GM12891 (cell line): ENCODE measurements around the gene ARPC2.

Experiments used
- PAX5 ChIP-seq: IDR thresholded peaks from 2 replicates; pipeline ENCODE4 v1.6.1; 2011; ENCODE audit warnings: low read length, moderate library complexity, mild to moderate bottlenecking; ENCODE audit not compliant: insufficient read depth, severe bottlenecking
- POLR2A ChIP-seq: IDR thresholded peaks from 2 replicates; pipeline ENCODE4 v1.6.1; 2011; ENCODE audit warnings: low read depth, low read length, control low read depth
- POLR2AphosphoS5 ChIP-seq: IDR thresholded peaks from 2 replicates; pipeline ENCODE4 v1.6.1; 2011; ENCODE audit warnings: low read depth, low read length, control low read depth
- TAF1 ChIP-seq: IDR thresholded peaks from 2 replicates; pipeline ENCODE4 v1.6.1; 2011; ENCODE audit warnings: low read depth, low read length, control low read depth

DNA sequence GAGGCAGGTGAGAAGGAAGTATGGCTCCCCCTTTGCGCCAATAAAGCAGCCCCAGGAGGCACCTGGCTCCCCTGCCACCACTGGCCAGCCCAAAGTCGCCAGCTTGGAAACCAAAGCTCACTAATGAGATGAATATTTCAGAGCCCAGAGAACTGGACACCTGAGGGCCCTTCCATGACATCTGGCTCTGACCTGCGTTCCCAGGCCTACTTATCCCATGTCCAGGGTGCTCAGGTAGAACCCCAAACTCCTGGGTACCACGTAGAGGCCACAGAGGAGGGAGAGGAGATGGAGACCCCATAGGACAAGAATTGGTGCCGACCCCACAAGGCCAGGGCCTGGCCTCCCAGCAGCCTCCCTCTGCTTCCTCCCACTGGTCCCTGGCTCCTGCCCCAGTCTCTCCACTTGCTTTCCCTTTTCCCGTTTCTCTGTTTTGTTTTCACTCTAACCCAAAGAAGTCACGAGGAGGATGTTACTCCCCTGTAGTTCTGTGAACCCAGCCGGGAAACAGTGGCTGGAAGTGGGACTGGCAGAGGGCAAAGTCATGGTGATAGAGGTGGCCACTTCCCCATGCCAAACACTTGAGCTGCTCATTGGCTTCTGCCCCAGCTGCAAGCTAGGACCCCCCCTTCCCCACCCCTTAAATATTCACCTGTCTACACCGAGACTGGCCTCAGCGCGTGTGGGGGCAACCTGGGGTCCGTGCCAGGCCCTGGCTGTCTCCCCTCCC, 74.5 kb downstream of the ARPC2 start:
- no peak for TF ChIP-seq POLR2A
- no peak for TF ChIP-seq TAF1
- TF ChIP-seq POLR2AphosphoS5 = no peak
- TF ChIP-seq PAX5 = no peak
